Fibroblast of lung (primary cell): ENCODE results near the gene IQSEC2.

Experiments used
- EZH2 ChIP-seq: IDR thresholded peaks from 2 replicates; pipeline ENCODE4 v1.5.1; 2012; ENCODE audit warnings: low read length, control low read depth, mild to moderate bottlenecking; ENCODE audit errors: missing control alignments
- TF ChIP-seq, protein P1 (sequence below), 2 donors: IDR thresholded peaks in 1 of 2; conservative IDR thresholded peaks in 1 of 2; 1 replicate in 1 of 2; 2 replicates in 1 of 2; pipeline ENCODE4 v1.5.1; 2011 to 2012; ENCODE audit warnings: low read length in 2 of 2, control low read depth in 1 of 2, inconsistent platforms in 1 of 2, low read depth in 1 of 2, mild to moderate bottlenecking in 1 of 2

DNA sequence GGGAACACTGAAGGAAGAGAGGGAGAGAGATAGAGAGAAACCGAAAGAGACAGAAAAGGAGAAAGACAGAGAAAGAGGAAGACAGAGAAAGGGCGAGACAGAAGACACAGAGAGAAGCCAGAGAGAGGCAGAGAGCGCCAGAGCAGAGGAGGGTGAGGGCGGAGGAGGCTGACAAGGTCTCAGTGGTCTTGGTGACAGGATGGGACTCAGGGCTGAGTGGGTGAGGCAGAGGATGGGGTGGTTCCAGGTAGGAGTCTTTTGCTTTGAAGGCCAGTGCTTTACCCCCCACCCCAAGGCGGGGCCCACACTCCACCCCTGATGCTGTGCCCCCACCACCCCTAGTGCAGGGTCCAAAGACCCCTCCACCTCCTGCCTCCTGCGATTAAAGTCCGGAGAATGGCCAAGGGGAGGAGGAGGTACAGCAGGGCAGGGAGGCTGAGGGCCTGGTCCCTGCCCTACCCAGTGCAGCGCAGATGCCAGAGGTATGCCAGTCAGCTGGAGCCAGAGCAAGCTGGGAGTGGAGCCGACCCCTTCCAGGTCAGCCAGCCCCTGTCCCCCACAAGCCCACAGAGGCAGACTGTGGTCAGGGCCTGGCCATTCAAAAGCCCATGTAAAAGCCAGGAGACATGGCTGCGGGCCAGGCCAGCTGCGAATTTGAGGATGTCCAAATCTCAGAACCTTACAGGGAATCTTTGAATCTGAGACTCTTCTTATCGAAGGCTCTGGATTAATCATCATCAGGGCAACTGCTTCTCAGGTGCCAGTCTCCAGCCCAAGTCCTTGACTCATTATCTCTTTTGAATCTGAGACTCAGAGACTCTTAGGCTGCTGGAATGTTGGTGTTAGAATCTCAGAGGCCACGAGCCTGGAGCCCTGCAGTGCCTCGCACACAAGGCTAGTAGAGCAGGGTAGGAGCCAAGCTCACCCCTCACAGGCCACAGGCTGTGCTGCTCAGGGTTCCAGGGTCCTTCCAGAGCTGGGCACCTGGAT is 758 bp downstream of the IQSEC2 start:
- TF ChIP-seq, protein P1, sequence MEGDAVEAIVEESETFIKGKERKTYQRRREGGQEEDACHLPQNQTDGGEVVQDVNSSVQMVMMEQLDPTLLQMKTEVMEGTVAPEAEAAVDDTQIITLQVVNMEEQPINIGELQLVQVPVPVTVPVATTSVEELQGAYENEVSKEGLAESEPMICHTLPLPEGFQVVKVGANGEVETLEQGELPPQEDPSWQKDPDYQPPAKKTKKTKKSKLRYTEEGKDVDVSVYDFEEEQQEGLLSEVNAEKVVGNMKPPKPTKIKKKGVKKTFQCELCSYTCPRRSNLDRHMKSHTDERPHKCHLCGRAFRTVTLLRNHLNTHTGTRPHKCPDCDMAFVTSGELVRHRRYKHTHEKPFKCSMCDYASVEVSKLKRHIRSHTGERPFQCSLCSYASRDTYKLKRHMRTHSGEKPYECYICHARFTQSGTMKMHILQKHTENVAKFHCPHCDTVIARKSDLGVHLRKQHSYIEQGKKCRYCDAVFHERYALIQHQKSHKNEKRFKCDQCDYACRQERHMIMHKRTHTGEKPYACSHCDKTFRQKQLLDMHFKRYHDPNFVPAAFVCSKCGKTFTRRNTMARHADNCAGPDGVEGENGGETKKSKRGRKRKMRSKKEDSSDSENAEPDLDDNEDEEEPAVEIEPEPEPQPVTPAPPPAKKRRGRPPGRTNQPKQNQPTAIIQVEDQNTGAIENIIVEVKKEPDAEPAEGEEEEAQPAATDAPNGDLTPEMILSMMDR (conservative IDR thresholded peaks at IDR 0.05 in 1 of 2, IDR thresholded peaks at IDR 0.05 in 1 of 2; ENCODE audit: low read depth in 1 of 2, low read length in 2 of 2), result no peak
- no peak for TF ChIP-seq EZH2
